ENCODE results near the gene ATP1B1. TPM values are rescaled to one million over a fixed set of nuclear protein-coding genes. Genes with fewer than 3 reads are reported as not detected.
A peak's percentile ranks its signal among the peaks of the same experiment; 100 is the strongest.

The ATP1B1 gene
- total and polyA plus RNA-seq, 2 of the 13 experiments (the other 11 are each of a cell fraction or from before 2014, with no cell fraction given), result 134 to 135 TPM

DNA sequence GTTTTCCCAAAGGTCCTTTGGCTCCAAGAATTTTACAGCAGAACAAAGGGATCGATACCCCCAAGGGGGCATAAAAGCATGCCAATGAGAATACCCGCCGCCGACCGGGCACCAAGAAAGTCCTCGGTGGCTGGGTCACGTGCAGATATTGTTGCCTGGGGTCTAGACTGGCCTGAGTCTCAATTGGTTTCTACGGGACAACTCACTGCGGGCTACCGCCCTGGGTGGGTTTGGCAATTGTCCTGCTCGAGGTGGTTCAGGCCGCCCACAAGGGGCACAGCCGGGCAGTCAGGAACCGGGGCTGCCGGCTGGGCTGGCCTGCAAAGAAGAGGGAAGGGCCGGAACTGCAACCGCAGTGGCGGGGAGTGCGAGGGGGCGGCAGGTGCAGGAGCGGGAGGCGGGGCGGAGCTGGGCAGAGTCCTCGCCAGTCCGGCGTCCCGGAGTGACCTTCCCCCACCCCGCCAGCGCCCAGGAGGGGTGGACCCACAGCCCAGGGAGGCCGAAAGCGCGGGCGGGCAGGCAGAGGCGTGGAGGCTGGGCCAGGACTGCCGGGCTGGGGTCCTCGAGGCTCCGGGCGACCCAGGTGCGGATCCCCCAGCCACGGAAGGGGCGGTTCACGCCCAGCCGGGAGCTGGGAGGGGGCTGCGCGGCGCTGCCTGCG, 926 bp upstream of the ATP1B1 start (continued):
- TF ChIP-seq CBX5 (CRISPR knock-in tag; IDR thresholded peaks at IDR 0.05; ENCODE audit: borderline replicate concordance) (peak; percentile 91; the same call in 1 of the 2 replicates), FOXA3 (CRISPR knock-in tag; IDR thresholded peaks at IDR 0.05) (peak; percentile 62), PAF1 (CRISPR knock-in tag; IDR thresholded peaks at IDR 0.05) (no peak), MEIS1 (CRISPR knock-in tag; IDR thresholded peaks at IDR 0.05; ENCODE audit: borderline replicate concordance) (peak; percentile 54; the same call in 1 of the 2 replicates), SOX13 (IDR thresholded peaks at IDR 0.05) (no peak), SOX13 (CRISPR knock-in tag; conservative IDR thresholded peaks at IDR 0.05 in 1 of 2, IDR thresholded peaks at IDR 0.05 in 1 of 2) (peak in 1 of 2 experiments; percentile 78; a peak in 2 of 4 replicates), KDM1A (CRISPR knock-in tag; IDR thresholded peaks at IDR 0.05) (0 out of 2 replicates have a peak, but pooled peaks have one; percentile 40), SPEN (CRISPR knock-in tag; IDR thresholded peaks at IDR 0.05; ENCODE audit: low read depth) (peak; percentile 80), SP1 (IDR thresholded peaks at IDR 0.05) (no peak), SP1 (CRISPR knock-in tag; IDR thresholded peaks at IDR 0.05) (peak; percentile 52; the same call in 1 of the 2 replicates), TEAD3 (CRISPR knock-in tag; optimal IDR thresholded peaks at IDR 0.05; ENCODE audit: borderline replicate concordance) (peak; percentile 67), ZNF556 (CRISPR knock-in tag; IDR thresholded peaks at IDR 0.05; ENCODE audit: borderline replicate concordance) (no peak; the same call in 1 of the 2 replicates), MXD4 (CRISPR knock-in tag; IDR thresholded peaks at IDR 0.05) (peak; percentile 80; the same call in 1 of the 2 replicates), ZNF616 (CRISPR knock-in tag; IDR thresholded peaks at IDR 0.05; ENCODE audit: low read depth) (peak; percentile 23; the same call in 1 of the 2 replicates), RAD21 (CRISPR knock-in tag; IDR thresholded peaks at IDR 0.05) (peak; percentile 64), ZNF777 (CRISPR knock-in tag; IDR thresholded peaks at IDR 0.05) (peak; percentile 68), ZNF143 (CRISPR knock-in tag; IDR thresholded peaks at IDR 0.05) (peak; percentile 36; the same call in 1 of the 2 replicates), BRCA1 (CRISPR knock-in tag; IDR thresholded peaks at IDR 0.05) (0 out of 2 replicates have a peak, but pooled peaks have one; percentile 69), NR2F1 (CRISPR knock-in tag; IDR thresholded peaks at IDR 0.05) (peak in 1 of 2 experiments; percentile 21; a peak in 1 of 4 replicates), SMC3 (IDR thresholded peaks at IDR 0.05; ENCODE audit: low read length) (no peak)
- TF ChIP-seq, protein P1, sequence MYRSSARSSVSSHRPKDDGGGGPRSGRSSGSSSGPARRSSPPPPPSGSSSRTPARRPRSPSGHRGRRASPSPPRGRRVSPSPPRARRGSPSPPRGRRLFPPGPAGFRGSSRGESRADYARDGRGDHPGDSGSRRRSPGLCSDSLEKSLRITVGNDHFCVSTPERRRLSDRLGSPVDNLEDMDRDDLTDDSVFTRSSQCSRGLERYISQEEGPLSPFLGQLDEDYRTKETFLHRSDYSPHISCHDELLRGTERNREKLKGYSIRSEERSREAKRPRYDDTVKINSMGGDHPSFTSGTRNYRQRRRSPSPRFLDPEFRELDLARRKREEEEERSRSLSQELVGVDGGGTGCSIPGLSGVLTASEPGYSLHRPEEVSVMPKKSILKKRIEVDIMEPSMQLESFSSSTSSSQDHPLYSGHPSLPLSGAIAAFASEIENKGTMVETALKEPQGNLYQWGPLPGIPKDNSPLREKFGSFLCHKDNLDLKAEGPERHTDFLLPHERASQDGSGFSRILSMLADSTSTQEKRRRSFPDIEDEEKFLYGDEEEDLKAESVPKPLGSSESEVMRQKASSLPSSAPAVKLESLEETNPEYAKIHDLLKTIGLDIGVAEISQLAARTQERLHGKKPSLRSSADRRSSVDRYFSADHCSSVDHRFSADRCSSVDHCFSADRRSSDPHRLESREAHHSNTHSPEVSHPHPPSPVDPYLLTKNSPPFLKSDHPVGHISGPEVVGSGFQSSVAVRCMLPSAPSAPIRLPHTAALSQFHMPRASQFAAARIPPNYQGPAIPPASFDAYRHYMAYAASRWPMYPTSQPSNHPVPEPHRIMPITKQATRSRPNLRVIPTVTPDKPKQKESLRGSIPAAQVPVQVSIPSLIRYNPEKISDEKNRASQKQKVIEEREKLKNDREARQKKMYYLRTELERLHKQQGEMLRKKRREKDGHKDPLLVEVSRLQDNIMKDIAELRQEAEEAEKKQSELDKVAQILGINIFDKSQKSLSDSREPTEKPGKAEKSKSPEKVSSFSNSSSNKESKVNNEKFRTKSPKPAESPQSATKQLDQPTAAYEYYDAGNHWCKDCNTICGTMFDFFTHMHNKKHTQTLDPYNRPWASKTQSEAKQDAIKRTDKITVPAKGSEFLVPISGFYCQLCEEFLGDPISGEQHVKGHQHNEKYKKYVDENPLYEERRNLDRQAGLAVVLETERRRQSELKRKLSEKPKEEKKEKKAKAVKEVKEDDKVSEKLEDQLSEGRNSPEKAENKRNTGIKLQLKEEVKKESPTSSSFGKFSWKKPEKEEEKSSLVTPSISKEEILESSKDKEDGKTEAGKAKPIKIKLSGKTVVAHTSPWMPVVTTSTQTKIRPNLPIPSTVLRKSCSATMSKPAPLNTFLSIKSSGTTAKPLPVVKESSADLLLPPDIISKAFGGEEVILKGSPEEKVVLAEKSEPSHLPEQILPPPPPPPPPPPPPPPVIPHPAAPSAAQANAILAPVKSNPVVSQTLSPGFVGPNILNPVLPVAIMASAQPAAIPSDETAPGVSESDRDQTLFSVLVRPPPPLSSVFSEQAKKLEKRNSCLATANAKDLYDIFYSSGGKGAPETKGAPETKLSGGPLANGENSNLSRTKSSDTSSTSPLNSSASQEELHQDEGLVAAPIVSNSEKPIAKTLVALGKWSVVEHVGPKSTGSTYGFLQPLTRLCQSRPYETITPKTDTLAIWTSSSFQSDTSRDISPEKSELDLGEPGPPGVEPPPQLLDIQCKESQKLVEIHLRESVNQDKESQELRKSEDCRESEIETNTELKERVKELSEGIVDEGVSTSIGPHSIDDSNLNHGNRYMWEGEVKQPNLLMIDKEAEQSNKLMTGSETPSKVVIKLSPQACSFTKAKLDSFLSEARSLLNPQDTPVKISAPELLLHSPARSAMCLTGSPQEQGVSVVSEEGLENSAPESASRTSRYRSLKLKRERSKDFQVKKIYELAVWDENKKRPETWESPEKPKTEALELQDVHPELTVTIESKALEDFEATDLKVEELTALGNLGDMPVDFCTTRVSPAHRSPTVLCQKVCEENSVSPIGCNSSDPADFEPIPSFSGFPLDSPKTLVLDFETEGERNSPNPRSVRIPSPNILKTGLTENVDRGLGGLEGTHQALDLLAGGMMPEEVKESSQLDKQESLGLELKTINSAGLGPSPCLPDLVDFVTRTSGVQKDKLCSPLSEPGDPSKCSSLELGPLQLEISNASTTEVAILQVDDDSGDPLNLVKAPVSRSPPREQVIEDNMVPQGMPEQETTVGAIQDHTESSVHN (CRISPR knock-in tag; IDR thresholded peaks at IDR 0.05), result no peak
- TF ChIP-seq, protein P2, sequence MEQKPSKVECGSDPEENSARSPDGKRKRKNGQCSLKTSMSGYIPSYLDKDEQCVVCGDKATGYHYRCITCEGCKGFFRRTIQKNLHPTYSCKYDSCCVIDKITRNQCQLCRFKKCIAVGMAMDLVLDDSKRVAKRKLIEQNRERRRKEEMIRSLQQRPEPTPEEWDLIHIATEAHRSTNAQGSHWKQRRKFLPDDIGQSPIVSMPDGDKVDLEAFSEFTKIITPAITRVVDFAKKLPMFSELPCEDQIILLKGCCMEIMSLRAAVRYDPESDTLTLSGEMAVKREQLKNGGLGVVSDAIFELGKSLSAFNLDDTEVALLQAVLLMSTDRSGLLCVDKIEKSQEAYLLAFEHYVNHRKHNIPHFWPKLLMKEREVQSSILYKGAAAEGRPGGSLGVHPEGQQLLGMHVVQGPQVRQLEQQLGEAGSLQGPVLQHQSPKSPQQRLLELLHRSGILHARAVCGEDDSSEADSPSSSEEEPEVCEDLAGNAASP (CRISPR knock-in tag; IDR thresholded peaks at IDR 0.05; ENCODE audit: borderline replicate concordance), result peak; percentile 100
